ENCODE results near the gene COL13A1.
A peak's percentile ranks its signal among the peaks of the same experiment; 100 is the strongest.

The COL13A1 gene

DNA sequence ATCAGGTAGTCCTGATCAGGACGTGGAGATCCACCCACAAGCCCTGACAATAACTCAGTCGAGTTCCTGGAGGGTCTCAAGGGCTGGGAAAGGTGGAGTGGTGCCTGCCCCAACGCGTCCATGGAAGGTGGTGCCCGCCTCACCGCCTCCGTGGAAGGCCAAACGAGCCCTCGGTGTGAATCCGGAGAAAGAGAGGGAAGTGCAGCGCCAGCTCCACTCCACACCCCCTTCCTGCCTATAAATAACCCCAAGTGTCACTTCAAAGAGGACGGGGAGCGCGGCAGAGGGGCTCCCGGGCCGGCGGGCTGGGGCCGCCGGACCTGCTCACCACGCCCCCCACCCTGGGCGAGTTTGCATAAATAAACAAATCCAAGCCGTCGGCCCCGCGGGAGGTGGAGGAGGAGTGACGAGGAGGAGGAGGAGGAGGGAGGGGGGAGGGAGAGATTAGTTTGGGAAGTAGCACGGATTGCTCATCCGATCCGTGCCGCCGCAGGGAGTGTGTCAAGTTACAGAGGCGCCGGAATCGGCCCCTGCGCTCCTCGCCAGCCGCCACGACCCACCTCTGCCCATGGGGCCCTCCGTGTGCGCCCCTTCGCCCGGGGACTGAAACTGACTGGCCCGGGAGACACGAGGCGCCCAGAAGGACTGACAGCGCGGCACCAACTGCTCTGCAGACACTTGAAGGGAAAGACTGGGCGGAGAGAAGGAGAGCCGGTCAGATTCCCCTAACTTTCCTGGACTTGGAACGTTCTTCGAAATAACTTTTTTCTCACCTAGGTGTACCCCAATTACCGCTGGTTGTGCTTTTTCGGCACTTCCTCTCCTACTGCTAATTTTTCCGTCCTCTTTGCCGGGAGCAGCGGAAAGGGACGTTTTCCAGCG is at the start of gene COL13A1:
Gene COL13A1 (plus strand): TSS at position 473 of the 882 bp plus-strand sequence. CDS start 518 bp downstream, outside the sequence.
- peak within 1 kb of the TSS; percentile 47 for H3K4me3 ChIP-seq (ENCODE audit: low read length)
- no peak for DNase-seq (ENCODE audit: low read depth)
- no peak for TF ChIP-seq CTCF (conservative IDR thresholded peaks at IDR 0.05; ENCODE audit: low read depth, low read length)

DNA sequence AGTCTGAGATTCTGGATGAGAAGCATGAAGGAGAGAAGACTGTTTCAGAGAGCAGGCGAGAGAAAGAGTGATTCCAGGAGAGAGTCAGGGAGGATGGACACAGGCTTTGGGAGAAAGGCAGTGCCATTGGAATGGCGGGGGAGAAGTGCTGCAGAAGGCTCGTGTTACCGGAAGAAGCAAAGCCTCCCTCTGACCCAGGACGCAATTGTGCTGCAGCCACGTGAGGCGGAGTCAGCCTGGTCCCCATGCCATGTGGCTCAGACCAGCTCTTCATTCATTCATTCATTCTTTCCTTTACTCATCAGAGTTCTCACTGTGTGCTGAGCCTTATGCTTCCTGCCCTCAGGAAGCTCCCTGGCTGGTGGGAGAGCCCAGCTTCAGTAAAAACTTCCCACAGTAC is 49.2 kb upstream of the COL13A1 start:
- no peak for TF ChIP-seq CTCF (conservative IDR thresholded peaks at IDR 0.05; ENCODE audit: low read depth, low read length)
- no peak for DNase-seq (ENCODE audit: low read depth)
- no peak overlapping the region for H3K4me3 ChIP-seq (ENCODE audit: low read length)

DNA sequence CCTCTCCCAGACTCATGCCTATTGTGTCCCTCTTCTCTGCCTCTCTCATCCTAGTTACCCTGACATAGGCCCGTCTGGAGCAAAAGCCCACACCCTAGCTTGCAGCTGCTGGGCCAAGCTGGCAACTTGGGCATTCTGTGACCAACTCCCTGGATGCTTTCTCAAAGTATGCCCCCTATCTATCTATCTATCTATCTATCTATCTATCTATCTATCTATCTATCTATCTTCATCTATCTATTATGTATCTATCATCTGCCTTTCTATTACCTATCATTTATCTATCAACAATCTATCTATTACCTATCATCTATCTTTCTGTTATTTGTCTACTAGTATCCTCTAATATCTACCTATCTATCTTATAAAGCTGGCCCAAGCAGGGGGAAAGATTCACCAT is 45.4 kb upstream of the COL13A1 start:
- no peak overlapping the region for H3K4me3 ChIP-seq (ENCODE audit: low read length)
- DNase-seq (ENCODE audit: low read depth) = no peak
- TF ChIP-seq CTCF (conservative IDR thresholded peaks at IDR 0.05; ENCODE audit: low read depth, low read length) = no peak

DNA sequence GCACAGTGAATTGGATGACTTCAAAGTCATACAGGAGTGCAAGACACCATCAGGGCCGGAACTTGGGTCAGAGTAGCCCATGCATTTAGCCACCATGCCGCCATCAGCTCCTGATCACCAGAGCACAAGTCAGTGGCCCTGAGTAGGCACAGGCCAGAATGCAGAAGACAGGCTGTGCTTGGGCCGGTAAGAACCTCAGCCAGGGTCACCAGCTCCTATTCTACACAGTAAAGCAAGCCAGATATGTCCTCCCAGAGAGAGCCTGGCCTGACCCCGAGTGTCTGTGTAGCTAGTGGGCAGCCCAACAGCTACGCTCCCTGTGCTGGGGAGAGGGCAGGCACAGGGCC is 44.5 kb upstream of the COL13A1 start:
- no peak for DNase-seq (ENCODE audit: low read depth)
- TF ChIP-seq CTCF (conservative IDR thresholded peaks at IDR 0.05; ENCODE audit: low read depth, low read length) = no peak
- H3K4me3 ChIP-seq (ENCODE audit: low read length) = no peak overlapping the region

- no peak for DNase-seq (ENCODE audit: low read depth)
- no peak overlapping the region for H3K4me3 ChIP-seq (ENCODE audit: low read length)
- no peak for TF ChIP-seq CTCF (conservative IDR thresholded peaks at IDR 0.05; ENCODE audit: low read depth, low read length)
Observed at GRCh38 chr10:69757553-69758309, 44.0 kb upstream of the COL13A1 start.

- H3K4me3 ChIP-seq (ENCODE audit: low read length) = no peak overlapping the region
- no peak for DNase-seq (ENCODE audit: low read depth)
- TF ChIP-seq CTCF (conservative IDR thresholded peaks at IDR 0.05; ENCODE audit: low read depth, low read length) = no peak
Observed at GRCh38 chr10:69758310-69758728, 43.4 kb upstream of the COL13A1 start.

Data from retinal pigment epithelial cell (primary cell).